Measurements from ENCODE around the gene FCHSD2. TPM values are rescaled to one million over a fixed set of nuclear protein-coding genes. Genes with fewer than 3 reads are reported as not detected.

Gene FCHSD2
- total and polyA plus RNA-seq, 9 of the 15 experiments (the other 6 are each of a cell fraction or from before 2014, with no cell fraction given): 1.8 to 14.7 (median 6.4) TPM

DNA sequence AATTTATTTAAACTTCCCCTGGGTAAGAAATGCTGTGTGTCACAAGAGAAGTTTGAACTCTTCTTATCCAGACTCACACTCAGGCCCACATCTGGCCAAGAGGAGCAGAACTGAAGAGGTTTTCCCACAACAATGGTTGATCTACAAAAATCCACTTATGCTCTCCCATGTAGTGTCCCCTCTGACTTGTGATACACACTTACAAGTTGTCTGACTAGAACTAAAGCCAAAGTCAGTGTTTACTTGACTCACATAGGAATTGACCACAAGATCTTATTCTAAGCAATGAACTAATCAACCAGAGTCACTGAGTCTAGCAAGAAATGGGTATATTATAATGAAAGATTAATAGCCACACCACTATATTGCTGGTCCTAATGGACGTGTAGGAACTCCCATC, 194.9 kb downstream of the FCHSD2 start:
- Histone ChIP-seq H3K79me2 (ENCODE audit: control insufficient read depth, insufficient read depth, low read length) (no peaks in the 10 kb centered on the region), H3K4me1 (replicated peaks in 1 of 2; ENCODE audit: control insufficient read depth in 2 of 2, insufficient read depth in 2 of 2, low read length in 2 of 2) (no peaks in the 10 kb centered on the region), H4K20me1 (replicated peaks; ENCODE audit: control insufficient read depth, insufficient read depth, low read length) (no peaks in the 10 kb centered on the region), H3K9ac (ENCODE audit: insufficient read depth in 1 of 2, low read depth in 2 of 2, low read length in 2 of 2) (no peak overlapping the region), H2AFZ (ENCODE audit: low read depth, low read length) (no peak overlapping the region), H3K27me3 (ENCODE audit: control insufficient read depth in 2 of 2, insufficient read depth in 2 of 2, low read length in 2 of 2) (no peaks in the 10 kb centered on the region), H3K27ac (ENCODE audit: extremely low read depth, low read depth, low read length) (no peak overlapping the region), H3K4me3 (no peak overlapping the region), H3K36me3 (ENCODE audit: control insufficient read depth, insufficient read depth, low read length) (no peaks in the 10 kb centered on the region), H3K4me2 (ENCODE audit: insufficient read depth, low read length) (no peak overlapping the region), H3K9me1 (ENCODE audit: control insufficient read depth, insufficient read depth, low read length) (no peaks in the 10 kb centered on the region), H3K9me3 (replicated peaks; ENCODE audit: control insufficient read depth, insufficient read depth, low read depth, low read length) (no peaks in the 10 kb centered on the region)
- TF ChIP-seq ZNF75A (CRISPR knock-in tag; IDR thresholded peaks at IDR 0.05) (peak; percentile 52; the same call in 1 of the 2 replicates), ZBTB9 (CRISPR knock-in tag; IDR thresholded peaks at IDR 0.05) (no peak)
- ATAC-seq (no peak), FAIRE-seq (peak; percentile 6), DNase-seq (ENCODE audit: extremely low read depth in 1 of 4, low spot score in 3 of 4) (no peak)
- POLR2A ChIA-PET: no interaction called here
- intact Hi-C loops (cut with micrococcal nuclease) (no loop called here), in situ Hi-C loops (cut with MboI) (no loop called here)
- BruUV-seq (replicated peaks): no TSS peak
- CTCF ChIA-PET (ENCODE audit: low intra/inter-chr PET ratio): no interaction called here
- 11% methylated on average over 1 of the region's 1 CpG for WGBS (ENCODE audit: insufficient coverage, low coverage, missing lambda C conversion rate)

- 8% methylated on average over 1 of the region's 1 CpG for WGBS (ENCODE audit: insufficient coverage, low coverage, missing lambda C conversion rate)
- no peaks in the 10 kb centered on the region for H3K9me3 ChIP-seq (replicated peaks; ENCODE audit: control insufficient read depth, insufficient read depth, low read depth, low read length)
- no peaks in the 10 kb centered on the region for H3K9me1 ChIP-seq (ENCODE audit: control insufficient read depth, insufficient read depth, low read length)
- ChIA-PET CTCF (ENCODE audit: low intra/inter-chr PET ratio) (no interaction called here), POLR2A (no interaction called here)
- no TSS peak for BruUV-seq (replicated peaks)
- no peak for DNase-seq (ENCODE audit: extremely low read depth in 1 of 4, low spot score in 3 of 4)
- no peaks in the 10 kb centered on the region for H3K4me1 ChIP-seq (replicated peaks in 1 of 2; ENCODE audit: control insufficient read depth in 2 of 2, insufficient read depth in 2 of 2, low read length in 2 of 2)
- in situ Hi-C loops (cut with MboI): no loop called here
- H3K79me2 ChIP-seq (ENCODE audit: control insufficient read depth, insufficient read depth, low read length): no peaks in the 10 kb centered on the region
- no peak overlapping the region for H2AFZ ChIP-seq (ENCODE audit: low read depth, low read length)
- H3K27me3 ChIP-seq (ENCODE audit: control insufficient read depth in 2 of 2, insufficient read depth in 2 of 2, low read length in 2 of 2): no peaks in the 10 kb centered on the region
- intact Hi-C loops (cut with micrococcal nuclease): no loop called here
- TF ChIP-seq RBBP5 (IDR thresholded peaks at IDR 0.05; ENCODE audit: borderline replicate concordance, insufficient read depth, low read length, poor library complexity, severe bottlenecking) (no peak), CBFB (CRISPR knock-in tag; IDR thresholded peaks at IDR 0.05) (no peak), NUFIP1 (IDR thresholded peaks at IDR 0.05; ENCODE audit: partially characterized antibody) (no peak)
- TF ChIP-seq, protein P1, sequence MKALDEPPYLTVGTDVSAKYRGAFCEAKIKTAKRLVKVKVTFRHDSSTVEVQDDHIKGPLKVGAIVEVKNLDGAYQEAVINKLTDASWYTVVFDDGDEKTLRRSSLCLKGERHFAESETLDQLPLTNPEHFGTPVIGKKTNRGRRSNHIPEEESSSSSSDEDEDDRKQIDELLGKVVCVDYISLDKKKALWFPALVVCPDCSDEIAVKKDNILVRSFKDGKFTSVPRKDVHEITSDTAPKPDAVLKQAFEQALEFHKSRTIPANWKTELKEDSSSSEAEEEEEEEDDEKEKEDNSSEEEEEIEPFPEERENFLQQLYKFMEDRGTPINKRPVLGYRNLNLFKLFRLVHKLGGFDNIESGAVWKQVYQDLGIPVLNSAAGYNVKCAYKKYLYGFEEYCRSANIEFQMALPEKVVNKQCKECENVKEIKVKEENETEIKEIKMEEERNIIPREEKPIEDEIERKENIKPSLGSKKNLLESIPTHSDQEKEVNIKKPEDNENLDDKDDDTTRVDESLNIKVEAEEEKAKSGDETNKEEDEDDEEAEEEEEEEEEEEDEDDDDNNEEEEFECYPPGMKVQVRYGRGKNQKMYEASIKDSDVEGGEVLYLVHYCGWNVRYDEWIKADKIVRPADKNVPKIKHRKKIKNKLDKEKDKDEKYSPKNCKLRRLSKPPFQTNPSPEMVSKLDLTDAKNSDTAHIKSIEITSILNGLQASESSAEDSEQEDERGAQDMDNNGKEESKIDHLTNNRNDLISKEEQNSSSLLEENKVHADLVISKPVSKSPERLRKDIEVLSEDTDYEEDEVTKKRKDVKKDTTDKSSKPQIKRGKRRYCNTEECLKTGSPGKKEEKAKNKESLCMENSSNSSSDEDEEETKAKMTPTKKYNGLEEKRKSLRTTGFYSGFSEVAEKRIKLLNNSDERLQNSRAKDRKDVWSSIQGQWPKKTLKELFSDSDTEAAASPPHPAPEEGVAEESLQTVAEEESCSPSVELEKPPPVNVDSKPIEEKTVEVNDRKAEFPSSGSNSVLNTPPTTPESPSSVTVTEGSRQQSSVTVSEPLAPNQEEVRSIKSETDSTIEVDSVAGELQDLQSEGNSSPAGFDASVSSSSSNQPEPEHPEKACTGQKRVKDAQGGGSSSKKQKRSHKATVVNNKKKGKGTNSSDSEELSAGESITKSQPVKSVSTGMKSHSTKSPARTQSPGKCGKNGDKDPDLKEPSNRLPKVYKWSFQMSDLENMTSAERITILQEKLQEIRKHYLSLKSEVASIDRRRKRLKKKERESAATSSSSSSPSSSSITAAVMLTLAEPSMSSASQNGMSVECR (CRISPR knock-in tag; IDR thresholded peaks at IDR 0.05): no peak
- TF ChIP-seq, protein P2, sequence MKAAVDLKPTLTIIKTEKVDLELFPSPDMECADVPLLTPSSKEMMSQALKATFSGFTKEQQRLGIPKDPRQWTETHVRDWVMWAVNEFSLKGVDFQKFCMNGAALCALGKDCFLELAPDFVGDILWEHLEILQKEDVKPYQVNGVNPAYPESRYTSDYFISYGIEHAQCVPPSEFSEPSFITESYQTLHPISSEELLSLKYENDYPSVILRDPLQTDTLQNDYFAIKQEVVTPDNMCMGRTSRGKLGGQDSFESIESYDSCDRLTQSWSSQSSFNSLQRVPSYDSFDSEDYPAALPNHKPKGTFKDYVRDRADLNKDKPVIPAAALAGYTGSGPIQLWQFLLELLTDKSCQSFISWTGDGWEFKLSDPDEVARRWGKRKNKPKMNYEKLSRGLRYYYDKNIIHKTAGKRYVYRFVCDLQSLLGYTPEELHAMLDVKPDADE (conservative IDR thresholded peaks at IDR 0.05; ENCODE audit: control insufficient read depth, low read depth, low read length): no peak
- no peak for ATAC-seq
- no peak overlapping the region for H3K27ac ChIP-seq (ENCODE audit: extremely low read depth, low read depth, low read length)
- H4K20me1 ChIP-seq (replicated peaks; ENCODE audit: control insufficient read depth, insufficient read depth, low read length): no peaks in the 10 kb centered on the region
- no peak overlapping the region for H3K4me2 ChIP-seq (ENCODE audit: insufficient read depth, low read length)
- H3K36me3 ChIP-seq (ENCODE audit: control insufficient read depth, insufficient read depth, low read length): no peaks in the 10 kb centered on the region
- no peak overlapping the region for H3K4me3 ChIP-seq
- FAIRE-seq: no peak
- no peak overlapping the region for H3K9ac ChIP-seq (ENCODE audit: insufficient read depth in 1 of 2, low read depth in 2 of 2, low read length in 2 of 2)
These were observed 198.5 kb downstream of the FCHSD2 start for GRCh38 chr11:72943664-72944063.

Measured in K562 (cell line).